Measurements from ENCODE around the gene PEX7. TPM values are rescaled to one million over a fixed set of nuclear protein-coding genes. Genes with fewer than 3 reads are reported as not detected.

Gene PEX7
- total RNA-seq, 2 donors from 2014 or later = 11.3 to 12.7 TPM

- no peaks in the 10 kb centered on the region for H3K27me3 ChIP-seq
- no peak overlapping the region for H3K4me3 ChIP-seq
- no peak for TF ChIP-seq CTCF (IDR thresholded peaks at IDR 0.05)
- no peaks in the 10 kb centered on the region for H3K9me3 ChIP-seq
- H3K36me3 ChIP-seq = no peaks in the 10 kb centered on the region
- peak overlapping the region; percentile 43 for H3K27ac ChIP-seq
- H3K4me1 ChIP-seq = peaks cover 11% of the 10 kb centered on the region
- no peak for DNase-seq
- intact Hi-C loops (cut with DNase I) = no loop called here
- H3K9ac ChIP-seq (ENCODE audit: low read depth in 2 of 2, low read length in 2 of 2) = no peak overlapping the region
Measured at GRCh38 chr6:136783021-136783420, 39.4 kb upstream of the PEX7 start.

GRCh38 chr6:136783495-136784270 is 38.7 kb upstream of the PEX7 start:
- no peak overlapping the region for H3K4me3 ChIP-seq
- H3K4me1 ChIP-seq = peaks cover 11% of the 10 kb centered on the region
- H3K27ac ChIP-seq = peak overlapping the region; percentile 56

GRCh38 chr6:136784271-136784664 is 38.1 kb upstream of the PEX7 start:
- Histone ChIP-seq H3K4me1 (peaks cover 11% of the 10 kb centered on the region), H3K9ac (ENCODE audit: low read depth in 2 of 2, low read length in 2 of 2) (no peak overlapping the region), H3K9me3 (no peaks in the 10 kb centered on the region), H3K27me3 (no peaks in the 10 kb centered on the region), H3K4me3 (no peak overlapping the region), H3K27ac (peak overlapping the region; percentile 56), H3K36me3 (no peaks in the 10 kb centered on the region)
- no peak for TF ChIP-seq CTCF (IDR thresholded peaks at IDR 0.05)
- intact Hi-C loops (cut with DNase I) = no loop called here
- no peak for DNase-seq

More at GRCh38 chr6:136783495-136784270, 38.7 kb upstream of the PEX7 start:
- Histone ChIP-seq H3K9me3 (no peaks in the 10 kb centered on the region), H3K9ac (ENCODE audit: low read depth in 2 of 2, low read length in 2 of 2) (no peak overlapping the region), H3K36me3 (no peaks in the 10 kb centered on the region), H3K27me3 (no peaks in the 10 kb centered on the region)
- peak; percentile 54 for DNase-seq
- intact Hi-C loops (cut with DNase I) = no loop called here
- no peak for TF ChIP-seq CTCF (IDR thresholded peaks at IDR 0.05)

- DNase-seq = no peak
- Histone ChIP-seq H3K9ac (ENCODE audit: low read depth in 2 of 2, low read length in 2 of 2) (peak overlapping the region in 1 of 2 donors; percentile 24), H3K4me1 (peaks cover 11% of the 10 kb centered on the region), H3K27ac (peak overlapping the region; percentile 56), H3K4me3 (no peak overlapping the region), H3K9me3 (no peaks in the 10 kb centered on the region), H3K27me3 (no peaks in the 10 kb centered on the region), H3K36me3 (no peaks in the 10 kb centered on the region)
- intact Hi-C loops (cut with DNase I) = no loop called here
- TF ChIP-seq CTCF (IDR thresholded peaks at IDR 0.05) = no peak
Measured at GRCh38 chr6:136784910-136785746, 37.3 kb upstream of the PEX7 start.

- H3K4me1 ChIP-seq = peaks cover 11% of the 10 kb centered on the region
- H3K27ac ChIP-seq = no peak overlapping the region
- no peak for TF ChIP-seq CTCF (IDR thresholded peaks at IDR 0.05)
- no peak overlapping the region for H3K9ac ChIP-seq (ENCODE audit: low read depth in 2 of 2, low read length in 2 of 2)
- no peaks in the 10 kb centered on the region for H3K9me3 ChIP-seq
- intact Hi-C loops (cut with DNase I) = no loop called here
- no peak for DNase-seq
- no peak overlapping the region for H3K4me3 ChIP-seq
- H3K36me3 ChIP-seq = no peaks in the 10 kb centered on the region
- H3K27me3 ChIP-seq = no peaks in the 10 kb centered on the region
Measured at GRCh38 chr6:136786658-136787057, 35.7 kb upstream of the PEX7 start.

All from colonic mucosa (tissue), 4 donors.